Activated T-helper 1 cell treated with Interleukin-2 at 50 U/mL for 16 hours (primary cell): Measurements from ENCODE around the gene CD44.

Experiments used
- DNase-seq: peaks from one replicate; pipeline ENCODE4 v3.0.0-alpha.2; 2020; ENCODE audit warnings: low read depth

The CD44 gene

GRCh38 chr11:35112056-35112845 lies 26.7 kb upstream of the CD44 start:
- DNase-seq: no peak

- no peak for DNase-seq
These were observed 26.2 kb upstream of the CD44 start for GRCh38 chr11:35112846-35113105.

- DNase-seq: no peak
These were observed 23.9 kb upstream of the CD44 start for GRCh38 chr11:35114906-35115687.

- no peak for DNase-seq
These were observed 23.3 kb upstream of the CD44 start for GRCh38 chr11:35115688-35116030.

- DNase-seq: no peak
These were observed 22.7 kb upstream of the CD44 start for GRCh38 chr11:35116245-35116644.

GRCh38 chr11:35116762-35117640 lies 22.0 kb upstream of the CD44 start:
- DNase-seq: no peak

- DNase-seq: no peak
These were observed 20.1 kb upstream of the CD44 start for GRCh38 chr11:35118906-35119305.

GRCh38 chr11:35121326-35121865 lies 17.6 kb upstream of the CD44 start:
- no peak for DNase-seq

- DNase-seq: no peak
These were observed 16.7 kb upstream of the CD44 start for GRCh38 chr11:35122308-35122707.

- DNase-seq: no peak
These were observed 12.7 kb upstream of the CD44 start for GRCh38 chr11:35126000-35126878.

- DNase-seq: no peak
These were observed 11.9 kb upstream of the CD44 start for GRCh38 chr11:35126879-35127581.

- no peak for DNase-seq
These were observed 11.4 kb upstream of the CD44 start for GRCh38 chr11:35127619-35128018.

- DNase-seq: no peak
These were observed 7.9 kb upstream of the CD44 start for GRCh38 chr11:35131094-35131493.

- no peak for DNase-seq
These were observed 7.1 kb upstream of the CD44 start for GRCh38 chr11:35131886-35132285.

- no peak for DNase-seq
These were observed 5.3 kb upstream of the CD44 start for GRCh38 chr11:35133656-35134055.

- no peak for DNase-seq
These were observed 4.4 kb upstream of the CD44 start for GRCh38 chr11:35134403-35135148.

GRCh38 chr11:35135222-35135621 lies 3.7 kb upstream of the CD44 start:
- no peak for DNase-seq

GRCh38 chr11:35136311-35136710 lies 2.7 kb upstream of the CD44 start:
- no peak for DNase-seq

GRCh38 chr11:35138058-35138457 lies 913 bp upstream of the CD44 start:
- no peak for DNase-seq

- no peak for DNase-seq
These were observed 397 bp upstream of the CD44 start for GRCh38 chr11:35138606-35138942.
